HepG2 (cell line): ENCODE data around the gene FBXO39.

Experiments
- CENPT ChIP-seq: sonication (generic); formaldehyde crosslinking; IDR thresholded peaks from 2 replicates; pipeline ENCODE4 v1.8.0; 2022; ENCODE audit warnings: low read depth, mild to moderate bottlenecking, moderate library complexity, missing genetic modification reagents
- CTCF ChIP-seq: sonication (generic); formaldehyde crosslinking; IDR thresholded peaks from 2 replicates; pipeline ENCODE4 v1.5.0; 2020; ENCODE audit warnings: mild to moderate bottlenecking, missing genetic modification reagents, moderate library complexity
- FOXM1 ChIP-seq: sonication (generic); formaldehyde crosslinking; IDR thresholded peaks from 2 replicates; pipeline ENCODE4 v1.5.0; 2020; ENCODE audit warnings: missing genetic modification reagents
- GTF2F1 ChIP-seq: fragments of 150-350 bp; IDR thresholded peaks from 2 replicates; pipeline ENCODE4 v1.6.1; 2014; ENCODE audit warnings: low read length
- PITX1 ChIP-seq: sonication (generic); formaldehyde crosslinking; IDR thresholded peaks from 2 replicates; pipeline ENCODE4 v1.5.1; 2020; ENCODE audit warnings: mild to moderate bottlenecking, missing genetic modification reagents
- POLR2A ChIP-seq, 2 experiments: IDR thresholded peaks; 2 replicates each; pipeline ENCODE4 v1.6.1; 2011; ENCODE audit warnings: low read depth in 2 of 2, low read length in 2 of 2, mild to moderate bottlenecking in 1 of 2, moderate library complexity in 1 of 2; ENCODE audit not compliant: insufficient read depth in 1 of 2
- ZNF232 ChIP-seq: sonication (generic); formaldehyde crosslinking; IDR thresholded peaks from 2 replicates; pipeline ENCODE4 v1.4.0; 2020; ENCODE audit warnings: missing genetic modification reagents, borderline replicate concordance
- ZNF580 ChIP-seq: IDR thresholded peaks from 2 replicates; pipeline ENCODE4 v1.6.1; 2016; ENCODE audit warnings: low read depth, borderline replicate concordance
- ZNF629 ChIP-seq: sonication (generic); formaldehyde crosslinking; conservative IDR thresholded peaks from 2 replicates; pipeline ENCODE4 v1.5.0; 2020; ENCODE audit warnings: missing genetic modification reagents

- TF ChIP-seq ZNF232 (no peak), PITX1 (no peak), CTCF (no peak), ZNF629 (CRISPR knock-in tag) (no peak), FOXM1 (CRISPR knock-in tag) (no peak), ZNF580 (CRISPR knock-in tag) (no peak), GTF2F1 (no peak), CENPT (CRISPR knock-in tag) (no peak), POLR2A (IDR thresholded peaks at IDR 0.05; ENCODE audit: insufficient read depth in 1 of 2, low read depth in 2 of 2, low read length in 2 of 2) (no peak)
Observed at GRCh38 chr17:6786618-6787017, 10.6 kb downstream of the FBXO39 start.
